HG02759 (cell line): ENCODE results near the gene PITPNM2.
"Not testable (repeated sequence)": the region's sequence is repeated elsewhere in the genome, so short reads cannot be mapped to it uniquely, and the experiment has no call there.

Experiments
- ATAC-seq: cut with Tn5 transposase; IDR thresholded peaks from one replicate; pipeline ENCODE4 v1.9.1; 2021; ENCODE audit warnings: mild to moderate bottlenecking, moderate library complexity; ENCODE audit not compliant: unreplicated experiment

The PITPNM2 gene

GRCh38 chr12:123121670-123122069, 29.2 kb downstream of the PITPNM2 start:
- ATAC-seq, result no peak

- ATAC-seq, result peak; percentile 38
Measured at GRCh38 chr12:123120452-123121166, 30.3 kb downstream of the PITPNM2 start.

GRCh38 chr12:123119808-123120207, 31.1 kb downstream of the PITPNM2 start:
- peak; percentile 85 for ATAC-seq

GRCh38 chr12:123118497-123118896, 32.4 kb downstream of the PITPNM2 start:
- no peak for ATAC-seq

- no peak for ATAC-seq
Measured at GRCh38 chr12:123115409-123116121, 35.3 kb downstream of the PITPNM2 start.

- no peak for ATAC-seq
Measured at GRCh38 chr12:123114304-123115083, 36.4 kb downstream of the PITPNM2 start.

GRCh38 chr12:123113026-123113425, 37.9 kb downstream of the PITPNM2 start:
- ATAC-seq, result no peak

- no peak for ATAC-seq
Measured at GRCh38 chr12:123111498-123112165, 39.3 kb downstream of the PITPNM2 start.

GRCh38 chr12:123109319-123109772, 41.5 kb downstream of the PITPNM2 start:
- no peak for ATAC-seq

GRCh38 chr12:123108682-123109066, 42.2 kb downstream of the PITPNM2 start:
- no peak for ATAC-seq

GRCh38 chr12:123107926-123108681, 42.8 kb downstream of the PITPNM2 start:
- no peak for ATAC-seq

GRCh38 chr12:123106640-123107359, 44.1 kb downstream of the PITPNM2 start:
- no peak for ATAC-seq

GRCh38 chr12:123105211-123105826, 45.6 kb downstream of the PITPNM2 start:
- no peak for ATAC-seq

GRCh38 chr12:123104809-123105208, 46.1 kb downstream of the PITPNM2 start:
- no peak for ATAC-seq

- ATAC-seq, result not testable (repeated sequence)
Measured at GRCh38 chr12:123104094-123104493, 46.8 kb downstream of the PITPNM2 start.

- no peak for ATAC-seq
Measured at GRCh38 chr12:123102781-123103503, 47.9 kb downstream of the PITPNM2 start.

GRCh38 chr12:123102366-123102765, 48.5 kb downstream of the PITPNM2 start:
- ATAC-seq, result no peak

- no peak for ATAC-seq
Measured at GRCh38 chr12:123101526-123101925, 49.4 kb downstream of the PITPNM2 start.
